ENCODE measurements around the gene SHROOM3. TPM values are rescaled to one million over a fixed set of nuclear protein-coding genes. Genes with fewer than 3 reads are reported as not detected.

SHROOM3 gene
- polyA plus RNA-seq, 1 donor from 2014 or later: 2.7 TPM

- H3K27ac ChIP-seq (ENCODE audit: low read length): no peak overlapping the region
Measured at GRCh38 chr4:76571274-76571673, 136.2 kb downstream of the SHROOM3 start.

DNA sequence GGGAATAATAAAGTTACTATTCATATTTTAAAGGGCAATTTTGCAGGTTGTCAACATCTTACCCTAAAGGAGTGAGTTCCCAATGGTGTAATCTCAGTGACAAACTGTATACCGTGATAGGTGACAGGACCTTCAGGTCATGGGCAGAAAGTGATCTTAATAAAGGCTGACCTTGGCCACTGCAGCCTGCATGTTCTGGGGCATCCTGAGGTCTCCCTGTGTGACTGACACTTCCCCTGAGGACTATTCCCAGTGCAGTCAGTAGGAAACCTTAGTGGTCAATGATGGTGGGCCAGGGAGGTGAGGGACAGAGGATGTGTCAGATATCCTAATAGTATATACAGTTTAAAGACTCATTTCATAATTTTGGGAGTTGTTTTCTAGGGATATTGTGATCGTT lies 137.2 kb downstream of the SHROOM3 start:
- Histone ChIP-seq H3F3A (ENCODE audit: insufficient read depth, low read length, poor library complexity, severe bottlenecking) (no peaks in the 10 kb centered on the region), H3K4me2 (ENCODE audit: low read length) (no peak overlapping the region)

More at GRCh38 chr4:76571274-76571673, 136.2 kb downstream of the SHROOM3 start:
- Histone ChIP-seq H2AFZ (ENCODE audit: low read depth, low read length) (no peak overlapping the region), H3K9me2 (ENCODE audit: insufficient read depth, low read length) (no peaks in the 10 kb centered on the region), H4K20me1 (ENCODE audit: insufficient read depth) (no peaks in the 10 kb centered on the region), H3K9ac (ENCODE audit: low read length) (no peak overlapping the region), H3K4me3 (ENCODE audit: low read length) (no peak overlapping the region), H3K4me2 (ENCODE audit: low read length) (no peak overlapping the region), H3K79me2 (replicated peaks; ENCODE audit: insufficient read depth, low read length) (no peaks in the 10 kb centered on the region), H3F3A (ENCODE audit: insufficient read depth, low read length, poor library complexity, severe bottlenecking) (no peaks in the 10 kb centered on the region), H3K27me3 (ENCODE audit: insufficient read depth, low read depth, low read length) (no peaks in the 10 kb centered on the region), H3K36me3 (ENCODE audit: insufficient read depth, low read length) (no peaks in the 10 kb centered on the region), H3K9me3 (ENCODE audit: low read length) (no peaks in the 10 kb centered on the region)
- TF ChIP-seq SMC3 (conservative IDR thresholded peaks at IDR 0.05; ENCODE audit: poor library complexity): no peak
- TF ChIP-seq MXI1 (conservative IDR thresholded peaks at IDR 0.05; ENCODE audit: poor library complexity, severe bottlenecking): no peak
- TF ChIP-seq EP300 (conservative IDR thresholded peaks at IDR 0.05; ENCODE audit: poor library complexity, severe bottlenecking): no peak
- no peak for TF ChIP-seq CTCF (IDR thresholded peaks at IDR 0.05; ENCODE audit: poor library complexity, severe bottlenecking)
- no peak for TF ChIP-seq TAF1 (IDR thresholded peaks at IDR 0.05; ENCODE audit: low read depth)
- TF ChIP-seq, protein P1, sequence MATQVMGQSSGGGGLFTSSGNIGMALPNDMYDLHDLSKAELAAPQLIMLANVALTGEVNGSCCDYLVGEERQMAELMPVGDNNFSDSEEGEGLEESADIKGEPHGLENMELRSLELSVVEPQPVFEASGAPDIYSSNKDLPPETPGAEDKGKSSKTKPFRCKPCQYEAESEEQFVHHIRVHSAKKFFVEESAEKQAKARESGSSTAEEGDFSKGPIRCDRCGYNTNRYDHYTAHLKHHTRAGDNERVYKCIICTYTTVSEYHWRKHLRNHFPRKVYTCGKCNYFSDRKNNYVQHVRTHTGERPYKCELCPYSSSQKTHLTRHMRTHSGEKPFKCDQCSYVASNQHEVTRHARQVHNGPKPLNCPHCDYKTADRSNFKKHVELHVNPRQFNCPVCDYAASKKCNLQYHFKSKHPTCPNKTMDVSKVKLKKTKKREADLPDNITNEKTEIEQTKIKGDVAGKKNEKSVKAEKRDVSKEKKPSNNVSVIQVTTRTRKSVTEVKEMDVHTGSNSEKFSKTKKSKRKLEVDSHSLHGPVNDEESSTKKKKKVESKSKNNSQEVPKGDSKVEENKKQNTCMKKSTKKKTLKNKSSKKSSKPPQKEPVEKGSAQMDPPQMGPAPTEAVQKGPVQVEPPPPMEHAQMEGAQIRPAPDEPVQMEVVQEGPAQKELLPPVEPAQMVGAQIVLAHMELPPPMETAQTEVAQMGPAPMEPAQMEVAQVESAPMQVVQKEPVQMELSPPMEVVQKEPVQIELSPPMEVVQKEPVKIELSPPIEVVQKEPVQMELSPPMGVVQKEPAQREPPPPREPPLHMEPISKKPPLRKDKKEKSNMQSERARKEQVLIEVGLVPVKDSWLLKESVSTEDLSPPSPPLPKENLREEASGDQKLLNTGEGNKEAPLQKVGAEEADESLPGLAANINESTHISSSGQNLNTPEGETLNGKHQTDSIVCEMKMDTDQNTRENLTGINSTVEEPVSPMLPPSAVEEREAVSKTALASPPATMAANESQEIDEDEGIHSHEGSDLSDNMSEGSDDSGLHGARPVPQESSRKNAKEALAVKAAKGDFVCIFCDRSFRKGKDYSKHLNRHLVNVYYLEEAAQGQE (IDR thresholded peaks at IDR 0.05; ENCODE audit: borderline replicate concordance): no peak
- TF ChIP-seq EZH2 (IDR thresholded peaks at IDR 0.05; ENCODE audit: borderline replicate concordance, insufficient read depth, low read length, poor library complexity, severe bottlenecking): no peak
- no peak for TF ChIP-seq RAD21 (conservative IDR thresholded peaks at IDR 0.05)

More for the DNA sequence above, 137.2 kb downstream of the SHROOM3 start:
- Histone ChIP-seq H3K9ac (ENCODE audit: low read length) (no peak overlapping the region), H3K4me3 (ENCODE audit: low read length) (no peak overlapping the region), H4K20me1 (ENCODE audit: insufficient read depth) (no peaks in the 10 kb centered on the region), H3K27me3 (ENCODE audit: insufficient read depth, low read depth, low read length) (no peaks in the 10 kb centered on the region), H3K27ac (ENCODE audit: low read length) (no peak overlapping the region), H3K79me2 (replicated peaks; ENCODE audit: insufficient read depth, low read length) (no peaks in the 10 kb centered on the region), H2AFZ (ENCODE audit: low read depth, low read length) (no peak overlapping the region), H3K9me3 (ENCODE audit: low read length) (no peaks in the 10 kb centered on the region), H3K36me3 (ENCODE audit: insufficient read depth, low read length) (no peaks in the 10 kb centered on the region), H3K9me2 (ENCODE audit: insufficient read depth, low read length) (no peaks in the 10 kb centered on the region)
- TF ChIP-seq TAF1 (IDR thresholded peaks at IDR 0.05; ENCODE audit: low read depth): no peak
- TF ChIP-seq, protein P1 (IDR thresholded peaks at IDR 0.05; ENCODE audit: borderline replicate concordance): no peak
- no peak for TF ChIP-seq RAD21 (conservative IDR thresholded peaks at IDR 0.05)
- no peak for TF ChIP-seq MXI1 (conservative IDR thresholded peaks at IDR 0.05; ENCODE audit: poor library complexity, severe bottlenecking)
- no peak for TF ChIP-seq EP300 (conservative IDR thresholded peaks at IDR 0.05; ENCODE audit: poor library complexity, severe bottlenecking)
- TF ChIP-seq SMC3 (conservative IDR thresholded peaks at IDR 0.05; ENCODE audit: poor library complexity): no peak
- TF ChIP-seq EZH2 (IDR thresholded peaks at IDR 0.05; ENCODE audit: borderline replicate concordance, insufficient read depth, low read length, poor library complexity, severe bottlenecking): no peak
- no peak for TF ChIP-seq POLR2AphosphoS5 (IDR thresholded peaks at IDR 0.05)
- TF ChIP-seq CTCF (IDR thresholded peaks at IDR 0.05; ENCODE audit: poor library complexity, severe bottlenecking): no peak

All from neural cell (in vitro differentiated cells).